Naive B cell (primary cell): Measurements from ENCODE around the gene FAM131C. TPM values are rescaled to one million over a fixed set of nuclear protein-coding genes. Genes with fewer than 3 reads are reported as not detected.
"Not testable (repeated sequence)": the region's sequence is repeated elsewhere in the genome, so short reads cannot be mapped to it uniquely, and the experiment has no call there.

Experiments used
- ATAC-seq, 2 donors: fragments of 150-1000 bp; cut with Tn5 transposase; 2 replicates each; pipeline ENCODE4 v1.10.0; 2021; ENCODE audit warnings: low read depth in 2 of 2, mild to moderate bottlenecking in 2 of 2, moderate library complexity in 2 of 2
- DNase-seq: peaks from one replicate; pipeline ENCODE4 v3.0.0; 2022
- H3K27ac Mint-ChIP-seq, 6 donors: one replicate each; pipeline ENCODE4 v1.8.0; 2020 to 2022; ENCODE audit warnings: mild to moderate bottlenecking in 6 of 6, mixed read lengths in 6 of 6, moderate library complexity in 5 of 6, inconsistent platforms in 2 of 6
- H3K27me3 Mint-ChIP-seq, 3 donors: one replicate each; pipeline ENCODE4 v1.8.0; 2021 to 2022; ENCODE audit warnings: mixed read lengths in 3 of 3, mild to moderate bottlenecking in 1 of 3
- H3K36me3 Mint-ChIP-seq, 2 donors: one replicate each; pipeline ENCODE4 v1.8.0; 2020 to 2022; ENCODE audit warnings: mixed read lengths in 2 of 2, inconsistent platforms in 1 of 2, mild to moderate bottlenecking in 1 of 2
- H3K4me1 Mint-ChIP-seq, 3 donors: one replicate each; pipeline ENCODE4 v1.8.0; 2020 to 2022; ENCODE audit warnings: mixed read lengths in 3 of 3, inconsistent platforms in 1 of 3, mild to moderate bottlenecking in 1 of 3, moderate library complexity in 1 of 3
- H3K4me3 Mint-ChIP-seq, 8 donors: one replicate each; pipeline ENCODE4 v1.8.0; 2020 to 2022; ENCODE audit warnings: mild to moderate bottlenecking in 8 of 8, mixed read lengths in 8 of 8, moderate library complexity in 8 of 8, inconsistent platforms in 2 of 8
- H3K9me3 Mint-ChIP-seq, 7 donors: one replicate each; pipeline ENCODE4 v1.8.0; 2020 to 2022; ENCODE audit warnings: mixed read lengths in 7 of 7, mild to moderate bottlenecking in 5 of 7, inconsistent platforms in 2 of 7, moderate library complexity in 1 of 7
- polyA plus RNA-seq, 6 donors: library from polyadenylated mRNA; unstranded; fragments of 300-500 nt; fragmentation: Illumina TruSeq; gene quantifications; one replicate each; pipeline ENCODE4 v1.2.3, GENCODE V29; 2021; ENCODE audit warnings: low read depth in 6 of 6

Gene FAM131C
- polyA plus RNA-seq, 6 donors from 2014 or later = not detected

GRCh38 chr1:16057314-16057915, 16.0 kb downstream of the FAM131C start:
- not testable (repeated sequence) for H3K9me3 Mint-ChIP-seq, H3K36me3 Mint-ChIP-seq, ATAC-seq, H3K4me1 Mint-ChIP-seq, H3K4me3 Mint-ChIP-seq, H3K27ac Mint-ChIP-seq, DNase-seq
- peaks cover 5 to 21% (median 15%) of the 10 kb centered on the region in 3 donors for H3K27me3 Mint-ChIP-seq

DNA sequence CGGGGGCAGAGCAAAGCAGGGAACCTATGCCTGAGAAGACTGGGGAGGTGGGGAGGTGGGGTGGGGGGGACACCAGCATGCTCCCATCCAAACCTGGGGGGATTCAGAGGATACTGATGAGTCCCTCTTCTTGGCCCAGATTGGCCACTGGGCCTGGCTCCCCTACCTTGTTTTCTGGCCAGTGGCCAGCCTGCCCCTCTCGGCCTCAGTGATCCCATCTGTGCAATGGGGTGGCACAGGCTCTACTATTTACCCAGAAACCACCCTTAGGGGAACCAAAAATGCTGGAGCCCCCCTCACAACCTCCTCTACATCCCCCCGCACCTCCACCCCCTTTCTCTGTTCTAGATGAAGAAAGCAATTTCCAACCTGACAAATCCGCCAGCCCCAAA, 16.9 kb downstream of the FAM131C start:
- peaks cover 5 to 21% (median 21%) of the 10 kb centered on the region in 3 donors for H3K27me3 Mint-ChIP-seq
- ATAC-seq, DNase-seq, H3K36me3 Mint-ChIP-seq, H3K4me1 Mint-ChIP-seq, H3K9me3 Mint-ChIP-seq, H3K4me3 Mint-ChIP-seq: not testable (repeated sequence)
- peak overlapping the region in 1 of 6 donors; percentile 30 for H3K27ac Mint-ChIP-seq

- Mint-ChIP-seq H3K9me3 (no peaks in the 10 kb centered on the region), H3K27me3 (peaks cover 5 to 26% (median 16%) of the 10 kb centered on the region in 3 donors), H3K4me1 (peaks cover 6 to 8% (median 7%) of the 10 kb centered on the region in 3 donors), H3K27ac (peak overlapping the region in 3 of 6 donors; percentile 25 to 30 (median 28)), H3K36me3 (no peaks in the 10 kb centered on the region), H3K4me3 (no peak overlapping the region)
- DNase-seq (peak; percentile 82), ATAC-seq (peak; percentile 97)
Observed at GRCh38 chr1:16055613-16056520, 17.6 kb downstream of the FAM131C start.

GRCh38 chr1:16054598-16055540, 18.6 kb downstream of the FAM131C start:
- H3K4me3 Mint-ChIP-seq = no peak overlapping the region
- ATAC-seq (no peak), DNase-seq (no peak)
- peaks cover 0 to 26% (median 16%) of the 10 kb centered on the region in 3 donors for H3K27me3 Mint-ChIP-seq
- H3K4me1 Mint-ChIP-seq = peaks cover 6 to 8% (median 7%) of the 10 kb centered on the region in 3 donors
- no peak overlapping the region for H3K27ac Mint-ChIP-seq
- no peaks in the 10 kb centered on the region for H3K9me3 Mint-ChIP-seq
- no peaks in the 10 kb centered on the region for H3K36me3 Mint-ChIP-seq

GRCh38 chr1:16053781-16054502, 19.5 kb downstream of the FAM131C start:
- no peak for DNase-seq
- Mint-ChIP-seq H3K9me3 (no peaks in the 10 kb centered on the region), H3K36me3 (no peaks in the 10 kb centered on the region), H3K27me3 (peaks cover 3 to 34% (median 21%) of the 10 kb centered on the region in 3 donors), H3K4me1 (peaks cover 7 to 10% (median 8%) of the 10 kb centered on the region in 3 donors), H3K27ac (no peak overlapping the region), H3K4me3 (no peak overlapping the region)
- ATAC-seq = no peak

- H3K36me3 Mint-ChIP-seq, ATAC-seq, DNase-seq, H3K4me3 Mint-ChIP-seq, H3K9me3 Mint-ChIP-seq, H3K27ac Mint-ChIP-seq: not testable (repeated sequence)
- Mint-ChIP-seq H3K4me1 (peaks cover 7 to 14% (median 8%) of the 10 kb centered on the region in 3 donors), H3K27me3 (peaks cover 9 to 32% (median 14%) of the 10 kb centered on the region in 3 donors)
Observed at GRCh38 chr1:16051949-16052348, 21.5 kb downstream of the FAM131C start.

DNA sequence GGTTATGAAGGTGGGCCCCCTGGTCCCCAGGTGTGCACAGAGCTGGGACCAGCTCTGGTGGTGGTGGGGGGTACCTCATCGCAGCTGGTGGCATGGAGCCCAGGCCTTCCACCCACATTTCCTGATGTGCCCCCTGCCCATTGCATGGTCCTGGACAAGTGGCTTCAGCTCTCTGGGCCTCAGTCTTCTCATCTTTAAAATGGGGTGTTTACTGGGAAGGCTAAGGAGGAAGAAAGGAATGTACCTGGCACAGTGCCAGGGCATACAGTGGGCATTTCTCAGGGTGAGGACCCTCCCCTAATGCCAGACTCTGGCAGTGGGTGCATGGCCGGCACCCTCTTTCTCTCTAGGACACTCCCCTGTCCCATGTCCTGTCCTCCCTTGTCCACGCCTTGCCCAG, 22.4 kb downstream of the FAM131C start:
- ATAC-seq = no peak
- H3K4me1 Mint-ChIP-seq = peaks cover 4 to 12% (median 4%) of the 10 kb centered on the region in 3 donors
- H3K4me3 Mint-ChIP-seq = no peak overlapping the region
- H3K9me3 Mint-ChIP-seq = no peaks in the 10 kb centered on the region
- DNase-seq = no peak
- H3K27ac Mint-ChIP-seq = no peak overlapping the region
- peaks cover 9 to 39% (median 20%) of the 10 kb centered on the region in 3 donors for H3K27me3 Mint-ChIP-seq
- H3K36me3 Mint-ChIP-seq = no peaks in the 10 kb centered on the region

GRCh38 chr1:16050328-16050727, 23.1 kb downstream of the FAM131C start:
- no peak overlapping the region for H3K27ac Mint-ChIP-seq
- DNase-seq (no peak), ATAC-seq (no peak)
- H3K36me3 Mint-ChIP-seq = no peaks in the 10 kb centered on the region
- H3K4me1 Mint-ChIP-seq = peaks cover 0 to 8% (median 0%) of the 10 kb centered on the region in 3 donors
- peaks cover 9 to 46% (median 26%) of the 10 kb centered on the region in 3 donors for H3K27me3 Mint-ChIP-seq
- no peaks in the 10 kb centered on the region for H3K9me3 Mint-ChIP-seq
- peak overlapping the region in 3 of 8 donors; percentile 22 to 59 (median 33) for H3K4me3 Mint-ChIP-seq

GRCh38 chr1:16048573-16049189, 24.8 kb downstream of the FAM131C start:
- ATAC-seq (peak; percentile 76 to 82), DNase-seq (peak; percentile 36)
- Mint-ChIP-seq H3K9me3 (no peaks in the 10 kb centered on the region), H3K4me3 (peak overlapping the region in 7 of 8 donors; percentile 25 to 75 (median 63)), H3K4me1 (peaks cover 0 to 8% (median 0%) of the 10 kb centered on the region in 3 donors), H3K27ac (no peak overlapping the region), H3K27me3 (peaks cover 9 to 48% (median 26%) of the 10 kb centered on the region in 3 donors), H3K36me3 (no peaks in the 10 kb centered on the region)

DNA sequence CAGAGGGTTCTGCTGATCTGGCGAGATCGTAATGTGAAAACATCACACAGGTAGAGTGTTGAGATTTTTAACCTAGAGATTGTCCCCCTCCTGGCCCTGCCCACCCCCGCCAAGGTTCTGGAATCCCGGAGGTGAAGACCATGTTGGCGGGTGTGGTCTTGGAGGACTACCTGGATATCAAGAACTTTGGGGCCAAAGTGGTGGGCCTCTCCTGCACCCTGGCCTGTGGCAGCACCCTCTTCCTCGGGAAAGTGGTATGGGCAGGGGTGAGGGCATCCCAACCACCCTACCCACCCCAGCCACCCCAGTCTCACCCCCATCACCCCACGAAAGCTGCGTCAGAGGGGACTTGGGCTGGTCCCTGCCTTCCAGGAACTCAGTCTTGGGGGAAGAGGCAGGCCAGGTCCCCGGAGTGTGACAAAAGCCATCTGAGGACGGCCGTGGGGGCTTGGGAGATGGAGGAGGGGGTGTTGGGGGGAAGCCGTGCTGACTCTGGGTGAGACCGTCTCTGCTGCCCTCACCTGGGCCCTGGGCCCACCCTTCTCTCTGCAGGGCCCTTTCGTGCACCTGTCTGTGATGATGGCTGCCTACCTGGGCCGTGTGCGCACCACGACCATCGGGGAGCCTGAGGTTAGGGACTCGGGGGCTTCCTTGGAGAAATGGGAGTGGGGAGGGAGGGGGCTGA, 25.5 kb downstream of the FAM131C start:
- DNase-seq = no peak
- H3K27ac Mint-ChIP-seq = no peak overlapping the region
- H3K4me1 Mint-ChIP-seq = peaks cover 0 to 8% (median 0%) of the 10 kb centered on the region in 3 donors
- no peak for ATAC-seq
- H3K9me3 Mint-ChIP-seq = no peaks in the 10 kb centered on the region
- peaks cover 9 to 52% (median 26%) of the 10 kb centered on the region in 3 donors for H3K27me3 Mint-ChIP-seq
- H3K4me3 Mint-ChIP-seq = peak overlapping the region in 7 of 8 donors; percentile 17 to 62 (median 29)
- no peaks in the 10 kb centered on the region for H3K36me3 Mint-ChIP-seq

DNA sequence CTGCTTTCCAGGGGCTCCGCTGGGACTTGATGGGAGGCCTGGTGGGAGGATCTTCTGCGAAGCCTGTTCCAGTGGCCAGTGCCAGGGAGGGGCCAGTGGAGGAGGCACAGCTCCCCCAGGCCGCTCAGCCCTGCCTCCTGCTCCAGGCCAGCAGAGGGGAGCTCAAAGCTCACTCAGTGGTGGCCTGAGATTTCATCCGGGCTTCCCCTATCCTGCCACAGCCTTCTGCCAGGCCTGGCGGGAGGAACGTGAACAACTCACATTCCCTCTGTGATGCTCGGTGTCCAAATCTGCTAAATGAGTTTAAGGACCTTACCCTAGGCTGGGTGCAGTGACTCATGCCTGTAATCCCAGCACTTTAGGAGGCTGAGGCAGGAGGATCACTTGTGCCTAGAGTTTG, 26.6 kb downstream of the FAM131C start:
- Mint-ChIP-seq H3K36me3 (no peaks in the 10 kb centered on the region), H3K9me3 (no peaks in the 10 kb centered on the region), H3K27me3 (peaks cover 9 to 54% (median 26%) of the 10 kb centered on the region in 3 donors), H3K4me3 (no peak overlapping the region), H3K27ac (no peak overlapping the region), H3K4me1 (peaks cover 0 to 8% (median 0%) of the 10 kb centered on the region in 3 donors)
- ATAC-seq = no peak
- DNase-seq = no peak
